Activated B cell treated with CpG ODN at 0.5 μM for 24 hours (primary cell): ENCODE data around the gene FCHSD2. TPM values are rescaled to one million over a fixed set of nuclear protein-coding genes. Genes with fewer than 3 reads are reported as not detected.

Experiments
- ATAC-seq: fragments of 200-7000 bp; cut with Tn5 transposase; one replicate; pipeline ENCODE4 v1.10.0; 2021; ENCODE audit warnings: low read depth, mild to moderate bottlenecking, moderate library complexity
- CTCF ChIA-PET: fragments of 350-600 bp; sonication (Branson Sonifier 250); formaldehyde crosslinking; loops from one replicate; lab custom pipeline; 2021; ENCODE audit warnings: antibody characterized with exemption; lab: Charles Lee
- POLR2A ChIA-PET: fragments of 350-600 bp; sonication (Branson Sonifier 250); formaldehyde crosslinking; loops from one replicate; lab custom pipeline; 2021; ENCODE audit warnings: antibody characterized with exemption; lab: Charles Lee
- DNase-seq: peaks from one replicate; pipeline ENCODE4 v3.0.0; 2022
- H3K27ac Mint-ChIP-seq: one replicate; pipeline ENCODE4 v1.8.0; 2020; ENCODE audit warnings: mixed read lengths
- H3K27me3 Mint-ChIP-seq: one replicate; pipeline ENCODE4 v1.8.0; 2021; ENCODE audit warnings: mixed read lengths
- H3K36me3 Mint-ChIP-seq: one replicate; pipeline ENCODE4 v1.8.0; 2021; ENCODE audit warnings: low read depth, mixed read lengths
- H3K4me1 Mint-ChIP-seq: one replicate; pipeline ENCODE4 v1.8.0; 2021; ENCODE audit warnings: mixed read lengths
- H3K4me3 Mint-ChIP-seq: one replicate; pipeline ENCODE4 v1.8.0; 2020; ENCODE audit warnings: mild to moderate bottlenecking, mixed read lengths
- H3K9me3 Mint-ChIP-seq: one replicate; pipeline ENCODE4 v1.8.0; 2020; ENCODE audit warnings: mixed read lengths
- intact Hi-C: fragments of 100-400 bp; cut with micrococcal nuclease; formaldehyde crosslinking; loops from one replicate; pipeline ENCODE4 v1.15.1; 2024
- total RNA-seq: library from RNA; stranded (reverse); gene quantifications from 2 replicates; pipeline ENCODE4 v1.2.3, GENCODE V29; 2022
- TF ChIP-seq, protein P1 (sequence below): fragments of 200-600 bp; IDR thresholded peaks from one replicate; pipeline ENCODE4 v1.8.0; 2022; ENCODE audit warnings: antibody characterized with exemption, mild to moderate bottlenecking

FCHSD2 gene
- total RNA-seq, 1 donor from 2014 or later, result 207 TPM

DNA sequence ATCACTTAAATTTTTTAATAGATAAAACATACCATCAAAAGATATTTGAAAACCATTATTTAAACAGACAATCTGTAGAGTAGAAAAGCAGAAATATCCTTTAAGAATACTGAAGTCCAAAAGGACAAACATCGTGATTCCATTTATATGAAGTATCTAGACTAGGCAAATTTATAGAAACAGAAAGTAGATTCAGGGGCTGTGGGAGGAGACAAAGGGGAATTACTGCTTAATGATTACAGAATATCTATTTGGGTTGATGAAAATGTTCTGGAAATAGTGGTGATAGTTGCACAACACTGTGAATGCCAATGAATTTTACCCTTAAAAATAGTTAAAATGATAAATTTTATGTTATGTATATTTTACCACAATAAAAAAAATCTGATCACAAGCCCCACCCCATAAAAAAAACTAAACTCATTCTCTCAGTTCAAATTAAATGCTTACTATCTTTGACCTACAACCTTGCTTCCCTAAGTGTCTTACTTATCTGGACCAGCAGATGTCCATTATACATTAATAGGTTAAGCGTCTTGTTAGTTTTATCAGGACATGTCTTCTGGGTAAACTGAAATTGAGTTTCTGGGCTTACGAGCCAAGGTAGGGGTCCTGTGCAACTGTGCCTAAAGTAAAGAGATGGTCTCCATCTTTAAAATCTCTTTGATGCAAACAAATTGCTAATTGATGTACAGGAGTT, 86.3 kb downstream of the FCHSD2 start:
- no peak for DNase-seq
- POLR2A ChIA-PET, result interaction anchor here (0.7 kb wide), 1 partner anchor 315 kb away, joined by 3 read pairs; no protein-coding TSS in a partner anchor
- TF ChIP-seq, protein P1, sequence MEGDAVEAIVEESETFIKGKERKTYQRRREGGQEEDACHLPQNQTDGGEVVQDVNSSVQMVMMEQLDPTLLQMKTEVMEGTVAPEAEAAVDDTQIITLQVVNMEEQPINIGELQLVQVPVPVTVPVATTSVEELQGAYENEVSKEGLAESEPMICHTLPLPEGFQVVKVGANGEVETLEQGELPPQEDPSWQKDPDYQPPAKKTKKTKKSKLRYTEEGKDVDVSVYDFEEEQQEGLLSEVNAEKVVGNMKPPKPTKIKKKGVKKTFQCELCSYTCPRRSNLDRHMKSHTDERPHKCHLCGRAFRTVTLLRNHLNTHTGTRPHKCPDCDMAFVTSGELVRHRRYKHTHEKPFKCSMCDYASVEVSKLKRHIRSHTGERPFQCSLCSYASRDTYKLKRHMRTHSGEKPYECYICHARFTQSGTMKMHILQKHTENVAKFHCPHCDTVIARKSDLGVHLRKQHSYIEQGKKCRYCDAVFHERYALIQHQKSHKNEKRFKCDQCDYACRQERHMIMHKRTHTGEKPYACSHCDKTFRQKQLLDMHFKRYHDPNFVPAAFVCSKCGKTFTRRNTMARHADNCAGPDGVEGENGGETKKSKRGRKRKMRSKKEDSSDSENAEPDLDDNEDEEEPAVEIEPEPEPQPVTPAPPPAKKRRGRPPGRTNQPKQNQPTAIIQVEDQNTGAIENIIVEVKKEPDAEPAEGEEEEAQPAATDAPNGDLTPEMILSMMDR, result no peak
- peaks cover 48% of the 10 kb centered on the region for H3K36me3 Mint-ChIP-seq
- H3K4me1 Mint-ChIP-seq, result peaks cover 81% of the 10 kb centered on the region
- peak overlapping the region; percentile 5 for H3K4me3 Mint-ChIP-seq
- peaks cover 10% of the 10 kb centered on the region for H3K9me3 Mint-ChIP-seq
- H3K27ac Mint-ChIP-seq, result peak overlapping the region; percentile 51
- ATAC-seq, result peak; percentile 52
- CTCF ChIA-PET, result interaction anchor here (0.6 to 1.0 kb wide), 2 partner anchors 72 to 122 kb away, joined by 3 read pairs; no protein-coding TSS in a partner anchor
- no peaks in the 10 kb centered on the region for H3K27me3 Mint-ChIP-seq
- intact Hi-C loops, result loop anchor here (2.0 kb wide), 1 partner anchor 17 kb away; no protein-coding TSS in a partner anchor

DNA sequence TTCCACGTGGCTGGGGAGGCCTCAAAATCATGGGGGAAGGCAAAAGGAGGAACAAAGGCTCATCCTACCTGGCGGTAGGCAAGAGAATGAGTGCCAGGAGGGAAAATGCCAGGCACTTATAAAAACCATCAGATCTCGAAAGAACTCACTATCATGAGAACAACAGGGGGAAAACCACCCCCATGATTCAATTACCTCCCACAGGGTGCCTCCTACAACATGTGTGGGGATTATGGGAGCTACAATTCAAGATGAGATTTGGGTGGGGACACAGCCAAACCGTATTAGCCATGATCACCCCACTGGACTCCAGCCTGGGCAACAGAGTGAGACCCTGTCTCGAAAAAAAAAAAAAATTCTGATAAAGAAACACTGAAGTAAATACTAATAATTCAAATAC, 87.1 kb downstream of the FCHSD2 start:
- peak overlapping the region; percentile 69 for H3K27ac Mint-ChIP-seq
- H3K4me3 Mint-ChIP-seq, result peak overlapping the region; percentile 1
- CTCF ChIA-PET, result interaction anchor here (0.7 to 1.0 kb wide), 2 partner anchors 121 to 123 kb away, joined by 3 read pairs; no protein-coding TSS in a partner anchor
- peaks cover 81% of the 10 kb centered on the region for H3K4me1 Mint-ChIP-seq
- peaks cover 44% of the 10 kb centered on the region for H3K36me3 Mint-ChIP-seq
- ATAC-seq, result no peak
- intact Hi-C loops, result loop anchor here (2.0 kb wide), 1 partner anchor 18 kb away; no protein-coding TSS in a partner anchor
- H3K27me3 Mint-ChIP-seq, result no peaks in the 10 kb centered on the region
- POLR2A ChIA-PET, result interaction anchor here (0.6 to 0.7 kb wide), 2 partner anchors 37 to 314 kb away, joined by 3 to 5 read pairs; no protein-coding TSS in a partner anchor
- peaks cover 10% of the 10 kb centered on the region for H3K9me3 Mint-ChIP-seq
- no peak for DNase-seq
- TF ChIP-seq, protein P1, result no peak

DNA sequence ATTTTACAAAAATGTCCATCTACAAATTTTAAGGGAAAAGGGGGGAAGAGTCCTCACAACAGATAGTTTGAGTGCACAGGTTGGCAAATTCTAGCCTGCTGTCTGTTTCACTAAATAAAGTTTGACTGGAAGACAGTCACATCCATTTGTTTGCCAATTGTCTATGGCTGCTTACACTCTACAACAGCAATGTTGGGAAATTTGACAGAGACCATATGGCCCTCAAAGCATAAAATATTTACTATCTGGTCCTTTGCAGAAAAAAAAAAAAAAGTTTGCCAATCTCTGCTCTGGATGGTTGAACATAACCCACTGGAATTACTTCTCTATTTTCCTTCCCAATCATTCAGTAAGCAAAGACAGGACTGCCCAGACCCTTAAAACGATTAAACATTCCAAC, 88.2 kb downstream of the FCHSD2 start:
- intact Hi-C loops, result loop anchor here (2.0 to 5.0 kb wide), 2 partner anchors 19 to 37 kb away; no protein-coding TSS in a partner anchor
- H3K27ac Mint-ChIP-seq, result peak overlapping the region; percentile 69
- CTCF ChIA-PET, result no interaction called here

DNA sequence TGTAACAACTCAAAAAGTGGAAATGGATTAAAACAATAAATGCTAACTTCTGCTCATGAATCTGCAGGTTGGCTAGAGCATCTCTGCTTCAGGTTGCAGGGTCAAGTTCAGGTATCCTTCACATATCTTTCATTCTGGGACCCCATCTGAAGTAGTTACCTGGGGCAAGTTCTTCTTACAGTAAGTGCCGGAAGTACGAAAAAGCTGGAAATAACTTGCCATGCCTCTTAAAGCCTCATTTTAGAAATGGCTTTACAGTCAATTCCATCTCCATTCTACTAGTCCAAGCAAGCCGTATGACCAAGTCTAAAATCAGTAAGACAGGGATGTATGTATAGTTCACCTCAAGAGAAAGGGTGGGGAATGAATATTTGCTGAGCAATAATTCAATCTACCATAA, 93.7 kb downstream of the FCHSD2 start:
- POLR2A ChIA-PET, result interaction anchor here (0.6 to 2.5 kb wide), 8 partner anchors 9 to 129 kb away, joined by 3 to 18 read pairs (median 4); partner anchors contain the start of gene FCHSD2
- peaks cover 74% of the 10 kb centered on the region for H3K4me1 Mint-ChIP-seq

More for the DNA sequence above, 88.2 kb downstream of the FCHSD2 start:
- no peak for DNase-seq
- POLR2A ChIA-PET, result no interaction called here
- H3K36me3 Mint-ChIP-seq, result peaks cover 38% of the 10 kb centered on the region
- H3K9me3 Mint-ChIP-seq, result peaks cover 10% of the 10 kb centered on the region
- no peak for ATAC-seq
- no peak overlapping the region for H3K4me3 Mint-ChIP-seq
- TF ChIP-seq, protein P1, result no peak
- H3K4me1 Mint-ChIP-seq, result peaks cover 80% of the 10 kb centered on the region
- H3K27me3 Mint-ChIP-seq, result no peaks in the 10 kb centered on the region

More for the DNA sequence above, 93.7 kb downstream of the FCHSD2 start:
- Mint-ChIP-seq H3K27ac (peak overlapping the region; percentile 93), H3K36me3 (peaks cover 18% of the 10 kb centered on the region), H3K4me3 (peak overlapping the region; percentile 64), H3K27me3 (no peaks in the 10 kb centered on the region), H3K9me3 (no peaks in the 10 kb centered on the region)
- TF ChIP-seq, protein P1, result no peak
- intact Hi-C loops, result loop anchor here (2.0 to 5.0 kb wide), 4 partner anchors 46 to 311 kb away; partner anchors contain the start of gene FCHSD2
- no peak for DNase-seq
- ATAC-seq, result no peak
- CTCF ChIA-PET, result interaction anchor here (0.5 to 2.9 kb wide), 4 partner anchors 94 to 334 kb away, joined by 4 to 17 read pairs (median 4); partner anchors contain the start of gene FCHSD2
